ENCODE measurements around the gene THSD8. TPM values are rescaled to one million over a fixed set of nuclear protein-coding genes. Genes with fewer than 3 reads are reported as not detected.
"Not testable (repeated sequence)": the region's sequence is repeated elsewhere in the genome, so short reads cannot be mapped to it uniquely, and the experiment has no call there.

The THSD8 gene
- total and polyA plus RNA-seq, 11 donors = 0.35 to 6.8 (median 2.2) TPM; not detected in 2

DNA sequence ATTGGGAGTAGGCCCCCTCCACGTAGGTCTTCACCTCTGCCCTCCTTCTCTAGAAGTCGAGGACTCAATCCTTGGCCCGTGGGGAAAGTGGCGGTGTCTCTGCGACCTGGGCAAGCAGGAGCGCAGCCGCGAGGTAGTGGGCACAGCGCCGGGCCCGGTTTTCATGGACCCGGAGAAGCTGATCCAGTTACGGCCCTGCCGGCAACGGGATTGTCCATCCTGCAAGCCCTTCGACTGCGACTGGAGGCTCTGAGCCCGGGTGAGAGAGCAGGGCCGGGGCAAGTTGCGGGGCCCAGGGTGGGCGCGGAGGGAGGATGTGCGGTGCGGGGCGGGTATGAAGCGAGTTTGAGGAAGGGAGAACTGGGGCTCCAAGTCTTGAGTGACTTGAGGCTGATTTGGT lies 2.2 kb downstream of the THSD8 start:
- Histone ChIP-seq H3K9me3 (no peaks in the 10 kb centered on the region), H3K4me3 (no peak overlapping the region), H3K27me3 (peaks cover 0 to 6% (median 0%) of the 10 kb centered on the region in 9 donors), H3K27ac (no peak overlapping the region), H3K36me3 (peaks cover 0 to 16% (median 12%) of the 10 kb centered on the region in 9 donors), H3K4me1 (peaks cover 6 to 43% (median 26%) of the 10 kb centered on the region in 12 donors)
- ATAC-seq (no peak), DNase-seq (no peak)
- WGBS, 4 donors = 91 to 95% (median 92%) methylated on average over 26 of the region's 26 CpGs
- TF ChIP-seq, protein P1, sequence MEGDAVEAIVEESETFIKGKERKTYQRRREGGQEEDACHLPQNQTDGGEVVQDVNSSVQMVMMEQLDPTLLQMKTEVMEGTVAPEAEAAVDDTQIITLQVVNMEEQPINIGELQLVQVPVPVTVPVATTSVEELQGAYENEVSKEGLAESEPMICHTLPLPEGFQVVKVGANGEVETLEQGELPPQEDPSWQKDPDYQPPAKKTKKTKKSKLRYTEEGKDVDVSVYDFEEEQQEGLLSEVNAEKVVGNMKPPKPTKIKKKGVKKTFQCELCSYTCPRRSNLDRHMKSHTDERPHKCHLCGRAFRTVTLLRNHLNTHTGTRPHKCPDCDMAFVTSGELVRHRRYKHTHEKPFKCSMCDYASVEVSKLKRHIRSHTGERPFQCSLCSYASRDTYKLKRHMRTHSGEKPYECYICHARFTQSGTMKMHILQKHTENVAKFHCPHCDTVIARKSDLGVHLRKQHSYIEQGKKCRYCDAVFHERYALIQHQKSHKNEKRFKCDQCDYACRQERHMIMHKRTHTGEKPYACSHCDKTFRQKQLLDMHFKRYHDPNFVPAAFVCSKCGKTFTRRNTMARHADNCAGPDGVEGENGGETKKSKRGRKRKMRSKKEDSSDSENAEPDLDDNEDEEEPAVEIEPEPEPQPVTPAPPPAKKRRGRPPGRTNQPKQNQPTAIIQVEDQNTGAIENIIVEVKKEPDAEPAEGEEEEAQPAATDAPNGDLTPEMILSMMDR (IDR thresholded peaks at IDR 0.05) = no peak
- TF ChIP-seq POLR2A (IDR thresholded peaks at IDR 0.05) = no peak
- intact Hi-C loops (cut with DNase I) = loop anchor here in 3 of 10 donors (5.0 kb wide), 2 partner anchors 37 to 82 kb away; partner anchors contain the start of gene TNPO2 (in 2 of the 3)

DNA sequence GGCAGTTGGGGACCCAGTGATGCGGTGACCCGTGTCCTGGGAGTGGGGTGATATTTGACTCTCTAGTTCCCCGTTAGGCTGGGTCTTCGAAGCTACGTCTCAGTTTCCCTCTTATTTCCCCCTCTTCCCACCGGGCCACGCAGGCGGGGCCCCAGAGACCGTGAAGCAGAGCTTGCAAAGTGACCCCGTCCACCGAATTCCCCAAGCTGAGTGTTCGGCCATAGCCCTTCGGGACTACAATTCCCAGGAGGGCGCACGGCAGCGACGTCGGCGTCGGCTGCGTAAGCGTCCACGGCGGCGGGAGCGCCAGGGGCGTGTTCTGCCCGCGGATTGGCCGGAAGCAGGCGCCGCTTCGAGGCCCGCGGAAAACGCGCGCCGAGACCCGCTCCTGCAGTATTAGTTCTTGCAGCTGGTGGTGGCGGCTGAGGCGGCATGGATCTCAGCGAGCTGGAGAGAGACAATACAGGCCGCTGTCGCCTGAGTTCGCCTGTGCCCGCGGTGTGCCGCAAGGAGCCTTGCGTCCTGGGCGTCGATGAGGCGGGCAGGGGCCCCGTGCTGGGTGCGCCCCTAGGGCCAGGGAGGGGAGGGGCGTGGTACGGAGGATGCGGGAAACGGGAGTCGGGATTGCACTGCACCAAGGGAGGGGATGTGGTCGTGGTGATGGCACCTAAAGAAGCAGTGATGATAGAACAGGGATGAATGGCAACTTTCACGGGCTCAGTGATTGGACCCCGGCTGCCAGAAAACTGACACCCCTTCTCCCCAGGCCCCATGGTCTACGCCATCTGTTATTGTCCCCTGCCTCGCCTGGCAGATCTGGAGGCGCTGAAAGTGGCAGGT lies 4.6 kb downstream of the THSD8 start, which contains the start of gene RNASEH2A:
TSS of gene RNASEH2A (plus strand) at position 343 of the 840 bp plus-strand sequence. CDS start at position 433, 90 bp downstream.
- peaks cover 0 to 12% (median 4%) of the 10 kb centered on the region in 9 donors for H3K36me3 ChIP-seq
- peak; percentile 90 to 96 (median 92) for DNase-seq
- peak within 1 kb of the TSS; percentile 18 to 85 (median 66) for H3K4me3 ChIP-seq
- H3K4me1 ChIP-seq = peaks cover 6 to 26% (median 17%) of the 10 kb centered on the region in 12 donors
- H3K27ac ChIP-seq = peak within 1 kb of the TSS in 10 of 12 donors; percentile 3 to 72 (median 62)
- peaks cover 0 to 2% (median 0%) of the 10 kb centered on the region in 9 donors for H3K27me3 ChIP-seq
- 4 to 7% (median 4%) methylated on average over 43 to 66 of the region's 66 CpGs for WGBS, 4 donors
- TF ChIP-seq, protein P1 (IDR thresholded peaks at IDR 0.05) = peak in 3 of 12 donors; percentile 11 to 18 (median 14)
- TF ChIP-seq POLR2A (IDR thresholded peaks at IDR 0.05) = peak in 1 of 2 donors; percentile 48
- intact Hi-C loops (cut with DNase I) = loop anchor here in 1 of 10 donors (5.0 kb wide), 1 partner anchor 36 kb away; no protein-coding TSS in a partner anchor
- no peaks in the 10 kb centered on the region for H3K9me3 ChIP-seq
- ATAC-seq = peak; percentile 87 to 95 (median 91)

DNA sequence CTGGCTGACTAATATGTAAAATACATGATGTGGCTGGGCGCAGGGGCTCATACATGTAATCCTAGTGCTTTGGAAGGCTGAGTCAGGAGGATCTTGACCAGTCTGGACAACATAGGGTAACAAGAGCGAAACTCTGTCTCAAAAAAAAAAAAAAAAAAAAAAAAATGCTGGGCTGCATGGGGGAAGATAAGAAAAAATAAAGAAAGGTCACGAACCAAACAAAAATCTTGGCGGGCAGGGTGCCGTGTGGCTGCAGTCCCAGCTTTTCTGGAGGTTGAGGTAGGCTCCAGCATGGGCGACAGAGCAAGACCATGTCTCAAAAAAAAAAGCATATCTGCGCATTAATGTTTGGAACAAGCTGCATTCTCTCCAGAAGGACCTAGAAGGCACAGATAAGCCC lies 13.2 kb downstream of the THSD8 start:
- Histone ChIP-seq H3K27me3 (no peaks in the 10 kb centered on the region), H3K36me3 (peaks cover 0 to 27% (median 7%) of the 10 kb centered on the region in 9 donors), H3K4me1 (no peaks in the 10 kb centered on the region), H3K27ac (no peak overlapping the region), H3K9me3 (no peaks in the 10 kb centered on the region), H3K4me3 (no peak overlapping the region)
- DNase-seq = no peak
- no peak for ATAC-seq
- WGBS, 4 donors = 90 to 94% (median 94%) methylated on average over 7 of the region's 7 CpGs
- TF ChIP-seq, protein P1 (IDR thresholded peaks at IDR 0.05) = no peak
- no peak for TF ChIP-seq POLR2A (IDR thresholded peaks at IDR 0.05)
- intact Hi-C loops (cut with DNase I) = no loop called here

DNA sequence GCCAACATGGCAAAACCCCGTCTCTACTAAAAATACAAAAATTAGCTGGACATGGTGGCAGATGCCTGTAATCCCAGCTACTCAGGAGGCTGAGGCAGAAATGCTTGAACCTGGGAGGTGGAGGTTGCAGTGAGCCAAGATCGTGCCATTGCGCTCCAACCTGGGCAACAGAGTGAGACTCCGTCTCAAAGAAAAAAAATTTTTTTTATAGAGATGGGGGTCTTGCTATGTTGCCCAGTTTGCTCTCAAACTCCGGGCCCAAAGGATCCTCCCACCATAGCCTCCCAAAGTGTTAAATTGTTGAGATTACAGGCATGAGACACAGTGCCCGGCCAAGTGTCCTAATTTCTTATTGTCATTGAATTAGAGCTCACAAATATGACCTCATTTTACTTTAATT lies 15.3 kb downstream of the THSD8 start:
- ATAC-seq; DNase-seq; H3K9me3 ChIP-seq; H3K27me3 ChIP-seq; H3K27ac ChIP-seq; H3K4me1 ChIP-seq; H3K4me3 ChIP-seq; intact Hi-C loops (cut with DNase I): not testable (repeated sequence)
- WGBS, 4 donors = 93 to 95% (median 94%) methylated on average over 6 of the region's 6 CpGs
- H3K36me3 ChIP-seq = peaks cover 0 to 19% (median 4%) of the 10 kb centered on the region in 9 donors

DNA sequence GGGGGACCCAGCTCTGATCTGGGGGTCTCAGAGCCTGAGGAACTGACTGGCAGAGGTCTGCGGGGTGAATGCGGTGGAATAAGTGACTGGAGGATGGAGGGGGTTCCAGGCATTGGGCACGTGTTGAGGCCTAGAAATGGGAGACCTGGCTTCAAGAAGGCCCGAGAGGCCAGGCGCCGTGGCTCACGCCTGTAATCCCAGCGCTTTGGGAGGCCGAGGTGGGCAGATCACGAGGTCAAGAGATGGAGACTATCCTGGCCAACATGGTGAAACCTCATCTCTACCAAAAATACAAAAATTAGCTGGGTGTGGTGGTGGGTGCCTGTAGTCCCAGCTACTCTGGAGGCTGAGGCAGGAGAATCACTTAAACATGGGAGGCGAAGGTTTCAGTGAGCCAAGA lies 15.9 kb downstream of the THSD8 start:
- ATAC-seq; H3K9me3 ChIP-seq; DNase-seq; H3K27me3 ChIP-seq; H3K27ac ChIP-seq; H3K4me1 ChIP-seq; intact Hi-C loops (cut with DNase I); H3K4me3 ChIP-seq: not testable (repeated sequence)
- H3K36me3 ChIP-seq = peaks cover 0 to 17% (median 3%) of the 10 kb centered on the region in 9 donors
- WGBS, 4 donors = 89 to 94% (median 94%) methylated on average over 11 of the region's 11 CpGs
